Skin of body (tissue), 2 donors: ENCODE data around the gene MVD. TPM values are rescaled to one million over a fixed set of nuclear protein-coding genes. Genes with fewer than 3 reads are reported as not detected.

ENCODE experiments used
- DNase-seq: peaks from one replicate; lab custom pipeline; 2025; lab: John Stamatoyannopoulos, UW
- total RNA-seq: library from RNA; depleted of rRNA; stranded (reverse); fragments of >200 nt; gene quantifications from one replicate; pipeline ENCODE4 v1.2.3, GENCODE V29; 2014

MVD gene
- total RNA-seq, 1 donor from 2014 or later = 39.9 TPM

DNA sequence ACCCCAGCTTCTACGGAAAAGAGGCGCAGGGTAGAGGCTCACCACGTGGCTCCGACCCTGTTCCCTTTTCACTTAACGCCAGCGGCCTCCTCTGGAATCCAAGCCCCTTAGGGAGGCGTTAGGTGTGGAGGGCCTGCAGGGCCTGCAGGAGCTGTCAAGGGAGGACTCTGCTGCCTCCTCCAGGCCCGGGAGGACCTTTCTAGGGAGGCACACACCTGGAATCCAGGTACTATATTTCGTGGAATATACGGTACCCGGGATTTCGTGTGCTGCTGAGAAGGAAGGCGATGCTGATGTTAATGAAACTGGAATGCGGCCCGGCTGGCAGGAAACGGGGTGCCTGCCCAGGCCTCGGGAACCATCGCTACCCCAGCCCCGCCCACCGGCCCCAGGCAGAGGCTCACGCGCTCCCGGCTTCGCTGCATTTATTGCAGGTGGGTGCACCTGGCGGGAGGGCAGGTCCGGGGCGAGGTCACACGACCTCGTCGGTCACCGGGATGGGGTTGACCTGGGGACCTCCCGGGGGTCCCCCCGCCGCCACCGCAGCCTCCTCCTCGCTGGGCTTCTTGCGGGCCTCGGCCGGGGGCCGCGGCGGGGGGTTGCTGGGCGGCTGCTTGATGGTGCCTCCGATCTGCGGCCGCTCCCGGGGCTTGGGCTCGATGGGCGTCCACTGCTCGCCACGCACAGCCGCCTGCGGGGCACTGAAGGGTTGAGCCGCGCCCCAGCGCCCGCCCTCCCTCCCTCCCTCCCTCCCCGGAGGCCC lies 19.8 kb downstream of the MVD start:
- DNase-seq = no peak

DNA sequence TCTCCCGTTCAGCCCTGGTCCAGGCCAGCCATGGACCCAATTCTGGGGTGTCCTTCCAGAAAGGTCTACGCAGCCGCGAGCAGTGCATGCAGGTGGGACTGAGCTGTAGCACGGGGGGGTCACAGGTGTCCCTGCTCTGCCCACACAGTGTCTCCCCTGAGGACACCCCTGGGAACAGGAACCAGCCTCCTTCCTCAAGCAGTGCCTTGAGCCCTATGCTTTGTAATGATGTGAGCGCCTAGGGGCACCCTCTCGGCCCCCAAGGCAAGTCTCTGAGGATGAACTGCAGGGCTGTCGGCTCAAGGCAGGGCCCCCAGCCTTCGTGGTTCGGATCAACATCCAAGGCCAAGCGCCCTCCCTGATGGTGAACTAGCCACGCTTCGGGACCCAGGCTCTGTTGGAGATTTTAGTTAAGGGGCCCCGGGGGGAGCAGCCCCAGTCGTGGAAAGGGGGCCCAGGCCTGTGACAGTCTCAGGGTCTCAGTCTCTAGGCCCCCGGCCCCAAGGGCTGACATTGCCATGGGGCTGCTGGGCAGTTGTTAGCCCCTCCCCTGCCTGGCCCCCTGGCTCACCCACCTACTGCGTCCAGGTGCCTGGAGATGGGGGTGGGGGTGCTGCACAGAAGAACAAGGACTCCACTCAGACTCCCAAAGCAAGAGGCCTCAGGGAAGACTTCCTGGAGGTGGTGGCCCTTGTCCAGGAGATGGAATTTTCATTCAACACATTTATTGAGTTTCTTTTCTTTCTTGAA lies 22.2 kb downstream of the MVD start:
- DNase-seq = no peak

DNA sequence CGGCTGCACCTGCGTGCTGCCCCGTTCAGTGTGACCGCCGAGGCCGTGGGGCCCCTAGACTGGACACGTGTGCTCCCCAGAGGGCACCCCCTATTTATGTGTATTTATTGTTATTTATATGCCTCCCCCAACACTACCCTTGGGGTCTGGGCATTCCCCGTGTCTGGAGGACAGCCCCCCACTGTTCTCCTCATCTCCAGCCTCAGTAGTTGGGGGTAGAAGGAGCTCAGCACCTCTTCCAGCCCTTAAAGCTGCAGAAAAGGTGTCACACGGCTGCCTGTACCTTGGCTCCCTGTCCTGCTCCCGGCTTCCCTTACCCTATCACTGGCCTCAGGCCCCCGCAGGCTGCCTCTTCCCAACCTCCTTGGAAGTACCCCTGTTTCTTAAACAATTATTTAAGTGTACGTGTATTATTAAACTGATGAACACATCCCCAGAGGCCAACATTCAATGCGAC lies 22.8 kb downstream of the MVD start:
- no peak for DNase-seq

DNA sequence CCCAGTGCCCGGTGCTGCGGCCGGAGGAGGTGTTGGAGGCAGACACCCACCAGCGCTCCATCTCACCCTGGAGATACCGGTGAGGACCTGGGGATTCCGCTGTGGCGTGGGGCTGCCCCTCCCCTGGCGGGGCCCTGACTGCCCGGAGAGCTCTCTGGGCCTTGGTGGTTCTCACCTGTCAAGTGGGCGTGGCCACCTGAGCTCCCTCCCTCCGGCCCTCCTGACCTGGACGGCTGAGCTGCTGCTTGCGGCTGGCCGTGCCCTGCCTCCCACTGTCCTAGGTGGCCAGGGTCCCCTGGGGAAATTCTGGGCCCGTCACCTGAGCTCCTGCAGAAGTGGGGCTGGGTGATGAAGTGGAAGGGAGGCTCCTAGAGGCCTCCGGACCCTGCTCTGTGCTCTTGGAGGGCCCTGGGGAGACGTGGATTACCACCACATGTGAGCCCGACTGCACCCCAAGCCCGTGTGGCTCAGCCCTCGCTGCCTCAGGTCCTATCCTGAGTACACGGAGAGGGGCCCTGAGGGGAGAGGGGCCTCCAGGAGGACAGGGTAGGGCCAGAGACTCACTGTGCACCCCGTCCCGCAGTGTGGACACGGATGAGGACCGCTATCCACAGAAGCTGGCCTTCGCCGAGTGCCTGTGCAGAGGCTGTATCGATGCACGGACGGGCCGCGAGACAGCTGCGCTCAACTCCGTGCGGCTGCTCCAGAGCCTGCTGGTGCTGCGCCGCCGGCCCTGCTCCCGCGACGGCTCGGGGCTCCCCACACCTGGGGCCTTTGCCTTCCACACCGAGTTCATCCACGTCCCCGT lies 23.5 kb downstream of the MVD start:
- DNase-seq = no peak

DNA sequence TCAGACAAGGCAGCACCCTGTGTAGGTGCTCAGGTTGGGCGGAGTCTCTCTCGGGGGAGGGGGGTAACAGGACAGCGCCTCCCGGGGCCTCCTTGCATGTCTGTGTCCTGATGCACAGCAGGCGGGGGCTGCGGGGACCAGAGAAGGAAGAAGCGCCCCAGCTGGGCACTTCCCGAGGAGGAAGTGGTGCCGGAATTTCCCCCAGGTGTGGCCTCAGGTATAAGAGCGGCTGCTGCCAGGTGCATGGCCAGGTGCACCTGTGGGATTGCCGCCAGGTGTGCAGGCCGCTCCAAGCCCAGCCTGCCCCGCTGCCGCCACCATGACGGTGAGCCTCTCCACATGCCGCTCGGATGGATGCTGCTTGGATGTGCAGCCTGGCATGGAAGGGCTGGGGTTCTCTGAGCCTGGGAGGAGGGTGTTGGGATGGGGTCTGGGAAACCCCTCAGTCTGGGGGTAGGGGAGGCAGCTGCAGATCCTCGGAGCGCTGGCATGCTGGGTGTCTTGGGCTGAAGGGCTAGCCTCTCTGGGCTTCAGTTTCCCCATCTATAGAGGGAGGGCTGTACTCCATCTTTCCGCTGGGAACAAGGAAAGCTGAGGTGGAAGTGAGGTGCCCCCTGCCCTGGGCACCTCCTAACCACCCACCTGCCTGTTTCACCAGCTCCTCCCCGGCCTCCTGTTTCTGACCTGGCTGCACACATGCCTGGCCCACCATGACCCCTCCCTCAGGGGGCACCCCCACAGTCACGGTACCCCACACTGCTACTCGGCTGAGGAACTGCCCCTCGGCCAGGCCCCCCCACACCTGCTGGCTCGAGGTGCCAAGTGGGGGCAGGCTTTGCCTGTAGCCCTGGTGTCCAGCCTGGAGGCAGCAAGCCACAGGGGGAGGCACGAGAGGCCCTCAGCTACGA lies 24.3 kb downstream of the MVD start, which contains the start of gene IL17C:
IL17C (plus strand) TSS at position 250 of the 908 bp plus-strand sequence; CDS start at position 320, 70 bp downstream.
- no peak for DNase-seq

DNA sequence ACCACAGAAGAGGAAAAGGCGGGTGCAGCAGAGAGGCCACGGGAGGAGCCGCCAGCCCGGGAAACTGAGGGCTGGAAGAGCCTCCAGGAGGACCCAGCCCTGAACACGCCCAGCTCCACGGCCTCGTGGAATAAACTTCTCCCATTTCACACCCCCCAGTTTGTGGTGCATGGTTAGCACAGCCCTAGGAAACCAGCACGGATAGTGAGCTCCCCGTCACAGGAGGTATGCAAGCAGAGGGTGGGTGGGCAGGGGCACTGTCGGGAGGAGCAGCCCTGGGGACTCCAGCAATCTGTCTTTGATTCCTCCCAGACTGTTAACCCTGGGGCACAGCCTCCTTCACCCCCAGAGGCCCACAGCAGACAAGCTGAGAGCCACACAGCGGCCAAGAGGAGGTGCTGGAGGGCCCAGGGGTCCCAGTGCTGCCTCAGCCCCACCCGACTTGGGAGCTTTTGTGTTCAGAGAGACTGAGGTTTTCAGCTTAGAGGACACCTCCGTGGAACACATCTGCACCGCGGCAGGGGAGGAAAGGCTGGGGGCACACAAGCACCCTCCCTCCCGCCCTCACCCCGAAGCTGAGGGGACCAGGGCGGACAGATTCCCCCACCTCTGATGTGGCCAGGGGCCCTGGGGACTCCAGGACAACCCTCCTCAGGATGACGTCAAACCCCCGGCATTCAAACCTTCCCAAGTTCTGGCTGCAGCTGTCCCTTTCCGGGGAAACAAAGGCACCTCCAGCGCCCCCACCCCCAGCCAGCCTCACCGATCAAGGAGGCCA lies 26.2 kb downstream of the MVD start:
- no peak for DNase-seq

DNA sequence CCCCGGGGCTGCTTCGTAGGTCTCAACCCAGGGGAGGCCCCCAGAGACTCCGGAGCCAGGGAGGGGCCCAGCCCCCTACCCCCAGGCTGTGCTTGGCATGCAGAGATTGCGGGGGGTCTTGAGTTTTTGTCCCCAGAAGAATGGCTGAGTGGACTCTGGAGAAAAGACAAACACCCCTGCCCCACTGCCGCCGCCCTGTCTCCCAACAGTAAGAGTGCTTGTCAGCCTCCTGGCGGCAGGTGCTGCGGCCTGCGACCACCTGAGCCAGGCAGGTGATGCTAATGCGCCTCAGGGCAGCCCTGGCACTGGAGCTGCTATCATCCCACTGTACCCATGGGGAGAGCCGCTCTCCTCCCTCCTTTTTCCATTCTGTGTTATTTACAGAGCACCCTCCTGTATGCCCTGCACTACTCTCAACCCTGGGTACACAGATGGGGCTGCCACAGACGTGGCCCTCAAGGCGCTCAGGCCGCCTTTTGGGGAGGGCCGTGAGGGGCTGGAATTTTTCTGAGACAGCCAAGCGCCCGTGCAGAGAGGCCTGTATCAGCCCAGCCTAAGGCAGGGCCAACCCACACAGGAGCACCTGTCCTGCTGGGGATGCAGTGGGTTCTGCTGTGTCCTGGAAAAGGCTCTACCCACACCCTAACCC lies 27.1 kb downstream of the MVD start:
- no peak for DNase-seq

DNA sequence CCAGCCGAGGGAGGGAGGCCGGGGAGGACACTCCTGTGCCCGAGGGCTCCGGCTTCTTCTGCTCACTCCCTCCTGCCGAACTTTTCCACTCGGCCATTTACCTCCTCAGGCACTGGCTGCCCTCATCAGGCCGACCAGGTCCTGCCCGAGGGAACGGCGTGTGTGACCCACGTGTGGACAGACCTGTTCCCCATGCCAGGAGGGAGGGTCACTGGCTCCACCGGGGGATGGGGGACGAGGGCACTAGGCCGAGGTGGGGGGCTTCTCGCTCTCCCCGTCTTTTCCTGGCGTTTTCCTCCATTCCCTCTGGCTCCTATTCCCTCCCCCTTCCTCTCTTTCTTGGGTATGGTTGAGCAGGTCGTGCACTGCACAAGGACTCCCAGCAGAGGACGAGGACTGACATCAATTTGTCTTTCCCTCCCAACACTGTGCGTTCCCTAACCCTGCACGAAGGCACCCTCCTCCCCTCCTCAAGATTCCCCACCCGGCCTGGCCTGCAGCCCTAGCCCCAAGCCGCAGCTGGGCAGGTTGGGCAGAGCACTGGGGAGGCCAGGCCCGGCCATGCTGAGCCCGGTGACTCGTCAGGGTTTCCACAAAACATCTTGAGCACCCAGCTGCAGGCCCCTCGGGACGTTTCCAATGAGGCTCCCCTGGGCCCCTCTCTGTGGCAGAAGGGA lies 27.8 kb downstream of the MVD start:
- no peak for DNase-seq

DNA sequence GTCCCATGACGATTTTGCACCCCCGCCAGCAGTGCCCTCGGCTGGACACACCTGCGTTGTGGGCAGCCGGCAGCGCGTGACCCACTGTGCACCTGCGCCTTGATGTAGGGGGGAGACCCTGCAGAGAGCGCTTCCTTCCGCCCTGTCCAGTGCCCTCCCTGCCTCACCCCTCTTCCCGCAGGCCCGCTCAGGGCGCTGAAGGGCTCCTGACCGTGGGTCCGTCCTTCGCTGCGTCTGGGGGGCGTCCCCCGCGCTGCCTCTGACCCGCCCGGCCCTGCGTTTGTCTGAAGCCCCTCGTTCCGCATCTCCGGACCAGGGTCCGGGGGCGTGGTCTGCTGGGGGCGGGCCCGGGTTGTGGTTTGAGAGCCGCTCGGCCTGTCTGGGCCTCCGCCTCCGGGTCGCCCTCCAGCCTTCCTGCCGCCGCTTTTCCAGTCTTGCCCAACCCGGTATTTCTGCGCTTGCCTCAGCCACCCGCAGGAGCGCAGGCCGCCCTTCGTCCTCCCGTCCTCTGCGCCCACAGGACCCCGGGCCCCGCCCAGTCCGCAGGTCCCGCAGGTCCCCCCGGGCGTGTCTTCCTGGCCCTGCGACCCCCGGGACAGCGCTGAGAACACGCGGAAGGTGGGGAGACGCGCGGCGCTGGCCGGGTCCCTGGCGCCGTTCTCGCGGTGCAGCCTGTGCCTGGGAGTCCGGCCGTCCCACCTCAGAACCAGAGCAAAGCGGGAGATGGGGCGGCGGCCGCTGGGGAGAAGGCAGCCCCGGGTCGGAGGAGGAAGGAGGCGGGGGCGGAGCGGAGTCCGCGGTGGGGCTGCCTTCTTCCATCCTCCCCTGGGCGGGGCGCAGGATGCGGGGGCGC lies 28.5 kb downstream of the MVD start:
- no peak for DNase-seq

DNA sequence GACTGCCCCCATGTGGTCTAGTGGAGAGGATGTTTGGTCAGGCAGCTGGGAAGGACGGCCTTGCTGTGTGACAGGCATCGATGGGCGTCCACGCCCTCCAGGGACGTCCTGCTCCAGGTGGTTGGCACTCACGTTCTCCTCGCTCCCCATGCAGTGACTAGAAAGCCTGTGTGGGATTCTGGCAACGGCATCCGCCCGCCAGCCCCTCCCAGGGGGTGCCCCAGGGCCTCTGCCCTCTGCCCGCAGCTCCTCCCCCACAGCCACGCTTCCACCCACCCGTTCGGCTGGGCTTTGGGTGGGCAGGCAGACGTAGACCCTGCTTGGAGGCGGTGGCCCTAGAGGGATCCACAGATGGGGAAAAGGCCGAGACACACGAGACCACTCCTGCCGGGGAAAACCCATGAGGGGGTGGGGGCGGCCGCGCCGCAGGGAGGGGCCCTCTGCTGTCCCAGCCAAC lies 29.2 kb downstream of the MVD start:
- DNase-seq = no peak

DNA sequence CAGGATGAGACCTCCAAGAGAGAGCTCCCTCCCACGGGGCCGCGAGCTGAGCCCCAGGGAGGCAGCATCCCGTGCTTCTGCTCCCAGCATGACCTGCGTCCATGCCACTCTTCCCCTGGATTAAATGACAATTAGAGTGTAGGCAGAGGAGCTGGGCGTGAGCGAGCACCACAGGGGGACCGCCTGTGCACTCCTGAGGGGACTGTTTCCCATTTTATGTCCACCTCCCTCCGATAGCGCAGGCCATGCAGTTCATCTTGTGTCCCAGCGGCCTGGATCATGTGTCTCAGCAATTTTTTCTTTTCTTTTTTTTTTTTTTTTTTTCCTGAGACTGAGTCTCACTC lies 30.3 kb downstream of the MVD start:
- DNase-seq = no peak

DNA sequence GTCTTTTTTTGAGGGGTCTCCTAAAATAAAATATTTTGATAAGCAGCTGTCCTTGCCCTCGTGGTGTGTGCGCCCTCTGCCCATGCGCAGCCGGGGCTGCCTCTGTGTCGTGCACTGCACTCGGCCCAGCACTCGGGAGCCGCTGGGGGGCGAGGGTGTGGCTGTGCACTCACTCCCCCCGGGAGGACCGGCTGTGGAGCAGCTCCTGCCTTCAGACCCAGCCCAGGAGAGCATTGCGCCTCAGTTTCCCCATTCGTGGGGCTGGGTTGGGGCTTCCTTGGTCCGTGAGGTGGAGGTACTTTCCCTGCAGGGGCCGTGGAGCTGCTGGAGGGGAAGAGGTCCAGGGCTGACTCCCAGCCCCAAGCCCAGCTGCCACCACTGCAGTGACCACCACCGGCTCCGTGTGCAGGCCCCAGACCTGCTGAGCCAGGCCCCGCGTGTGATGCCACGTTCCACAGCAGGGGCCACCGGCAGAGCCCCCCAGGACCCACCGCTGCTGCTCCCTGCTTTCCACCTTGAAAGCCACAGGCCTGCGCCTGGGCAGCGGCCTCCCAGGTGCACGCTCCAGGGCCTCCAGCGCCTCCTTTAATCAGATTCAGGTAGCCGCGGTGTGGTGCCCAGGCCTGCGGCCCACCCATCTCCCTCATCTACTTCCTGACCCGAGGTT lies 30.8 kb downstream of the MVD start:
- DNase-seq = no peak

DNA sequence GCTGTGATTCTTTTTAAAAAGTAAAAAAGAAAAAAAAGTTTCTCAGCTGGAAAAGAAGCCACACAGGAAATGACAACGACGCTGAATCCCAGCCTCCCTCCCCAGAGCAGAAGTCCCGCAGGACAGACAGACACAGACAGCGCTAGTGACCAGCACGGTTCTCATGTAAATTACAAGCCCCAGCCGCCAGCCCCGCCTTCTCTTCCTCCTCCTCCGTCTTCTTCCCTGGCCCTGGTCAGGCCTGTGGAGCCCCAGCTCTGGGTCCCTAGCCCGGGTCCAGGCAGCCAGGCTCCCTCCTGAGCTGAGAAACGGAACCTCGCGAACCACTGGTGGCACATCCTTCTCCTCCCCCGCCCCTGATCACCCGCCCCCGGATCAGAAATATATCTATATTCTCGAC lies 31.5 kb downstream of the MVD start:
- DNase-seq = no peak

DNA sequence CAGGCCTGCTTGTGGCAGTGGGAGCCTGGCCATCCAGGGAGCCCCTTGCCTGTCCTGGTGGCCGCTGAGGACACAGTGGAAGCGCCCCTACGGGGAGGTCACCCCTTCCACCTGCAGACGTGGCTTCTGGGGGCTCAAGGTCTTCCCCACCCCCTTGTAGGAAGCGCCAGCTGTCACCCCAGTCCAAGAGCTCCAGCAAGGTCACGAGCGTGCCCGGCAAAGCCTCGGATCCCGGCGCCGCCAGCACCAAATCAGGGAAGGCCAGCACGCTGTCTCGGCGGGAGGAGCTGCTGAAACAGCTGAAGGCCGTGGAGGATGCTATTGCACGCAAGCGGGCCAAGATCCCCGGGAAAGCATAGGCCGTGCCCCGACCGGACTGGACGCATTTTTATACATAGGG lies 31.9 kb downstream of the MVD start:
- DNase-seq = no peak

DNA sequence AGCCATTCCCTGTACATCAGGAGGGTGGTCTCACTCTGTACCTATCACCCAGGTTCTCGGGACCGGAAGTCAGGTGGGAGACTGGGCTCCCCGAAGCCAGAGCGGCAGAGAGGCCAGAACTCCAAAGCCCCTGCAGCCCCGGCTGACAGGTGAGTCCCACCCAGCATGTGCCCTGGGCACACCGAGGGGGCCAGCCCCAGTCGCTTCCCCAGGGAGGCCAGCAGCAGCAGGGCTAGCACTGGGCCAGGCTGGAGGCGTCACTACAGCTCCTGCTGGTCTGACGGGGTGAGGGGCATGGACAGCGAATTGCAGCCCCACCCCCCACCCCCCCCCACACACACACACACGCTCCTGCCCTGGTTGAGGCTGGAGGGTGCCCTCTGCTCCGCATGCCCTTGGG lies 32.5 kb downstream of the MVD start:
- no peak for DNase-seq

DNA sequence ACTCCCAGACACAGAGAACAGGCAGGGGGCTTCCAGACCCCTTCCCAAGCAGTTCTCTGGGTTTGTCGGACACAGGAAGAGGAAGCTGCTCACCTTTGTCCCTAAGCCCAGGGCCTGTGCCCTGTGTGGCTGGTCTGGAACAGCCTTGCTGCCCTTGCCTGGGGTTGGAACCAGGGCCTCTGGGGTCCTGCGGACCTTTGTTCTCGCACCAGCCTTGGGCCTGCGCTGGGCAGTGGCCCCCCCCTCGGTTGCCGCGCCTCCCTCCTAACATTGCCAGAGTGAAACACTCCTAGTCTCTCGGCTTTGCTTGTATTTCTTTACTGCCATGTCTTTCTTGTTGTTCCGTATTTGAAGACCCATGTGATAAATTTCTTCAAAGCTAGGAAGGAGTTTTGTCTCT lies 33.1 kb downstream of the MVD start:
- no peak for DNase-seq

DNA sequence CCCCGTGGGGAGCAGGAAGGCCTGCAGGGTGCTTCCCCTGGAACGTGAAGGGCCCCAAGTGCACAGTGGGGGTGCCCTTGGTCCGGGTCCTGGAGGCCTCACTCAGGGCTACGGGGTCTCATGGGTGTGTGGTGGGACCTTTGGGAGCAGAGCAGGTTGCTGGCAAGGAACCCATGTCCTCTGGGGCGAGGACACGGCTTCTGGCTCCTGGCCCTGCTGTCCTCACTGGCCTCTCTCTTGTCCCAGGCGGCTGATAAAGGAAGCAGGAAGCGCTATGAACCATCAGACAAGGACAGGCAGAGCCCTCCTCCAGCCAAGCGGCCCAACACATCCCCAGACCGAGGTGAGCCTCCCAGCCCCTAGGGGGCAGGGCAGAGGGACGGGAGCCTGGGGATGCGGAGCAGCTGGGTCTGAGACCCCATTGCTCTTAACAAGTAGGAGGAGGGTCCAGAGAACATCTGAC lies 34.3 kb downstream of the MVD start:
- peak; percentile 4 for DNase-seq
